Peyer's patch (tissue), 4 donors: ENCODE data around the gene RNU1-2. TPM values are rescaled to one million over a fixed set of nuclear protein-coding genes. Genes with fewer than 3 reads are reported as not detected.
"Not testable (repeated sequence)": the region's sequence is repeated elsewhere in the genome, so short reads cannot be mapped to it uniquely, and the experiment has no call there.

Experiments used
- DNase-seq, 3 donors: peaks; one replicate each; pipeline ENCODE4 v3.0.0-alpha.2; 2017 to 2019
- H3K27ac ChIP-seq, 4 donors: fragments of 200-600 bp; sonication (generic); one replicate each; pipeline ENCODE4 v1.5.1; 2016 to 2019
- H3K27me3 ChIP-seq, 2 donors: fragments of 200-600 bp; sonication (generic); one replicate each; pipeline ENCODE4 v1.5.1; 2019
- H3K36me3 ChIP-seq, 3 donors: fragments of 200-600 bp; sonication (generic); one replicate each; pipeline ENCODE4 v1.5.1; 2016 to 2019
- H3K4me1 ChIP-seq, 4 donors: fragments of 200-600 bp; sonication (generic); one replicate each; pipeline ENCODE4 v1.5.1; 2016 to 2019
- H3K4me3 ChIP-seq, 4 donors: fragments of 200-600 bp; sonication (generic); 1 replicate in 3 of 4; 2 replicates in 1 of 4; pipeline ENCODE4 v1.5.1; 2016 to 2019; ENCODE audit warnings: mild to moderate bottlenecking in 1 of 4
- H3K9me3 ChIP-seq, 4 donors: fragments of 200-600 bp; sonication (generic); one replicate each; pipeline ENCODE4 v1.5.1; 2016 to 2019; ENCODE audit warnings: mild to moderate bottlenecking in 1 of 4
- CTCF ChIP-seq, 6 experiments: fragments of 450-650 bp in 4 of 6; fragments of 200-600 bp in 2 of 6; sonication (generic) in 1 of 6; IDR thresholded peaks; one replicate each; pipeline ENCODE4 v1.5.1; 2017 to 2019; ENCODE audit warnings: antibody characterized with exemption in 6 of 6, mild to moderate bottlenecking in 3 of 6, moderate library complexity in 1 of 6
- POLR2A ChIP-seq, 2 donors: fragments of 450-650 bp; IDR thresholded peaks; one replicate each; pipeline ENCODE4 v1.5.1; 2017; ENCODE audit warnings: antibody characterized with exemption in 2 of 2, mild to moderate bottlenecking in 2 of 2, moderate library complexity in 2 of 2
- total RNA-seq, 4 donors: library from RNA; depleted of rRNA; stranded (reverse); fragments of >200 nt; gene quantifications; one replicate each; pipeline ENCODE4 v1.1.0, GENCODE V29; 2016

Gene RNU1-2
- total RNA-seq, 4 donors from 2014 or later: under 0.01 TPM

- H3K27ac ChIP-seq: no peak overlapping the region
- TF ChIP-seq CTCF (IDR thresholded peaks at IDR 0.05): no peak
- no peak for TF ChIP-seq POLR2A (IDR thresholded peaks at IDR 0.05)
- no peak for DNase-seq
- H3K4me3 ChIP-seq: no peak overlapping the region
- peaks cover 0 to 13% (median 3%) of the 10 kb centered on the region in 4 donors for H3K9me3 ChIP-seq
- H3K4me1 ChIP-seq: peaks cover 0 to 11% (median 3%) of the 10 kb centered on the region in 4 donors
- no peaks in the 10 kb centered on the region for H3K27me3 ChIP-seq
- no peaks in the 10 kb centered on the region for H3K36me3 ChIP-seq
These were observed 12.3 kb downstream of the RNU1-2 start for GRCh38 chr1:16907870-16908758.

DNA sequence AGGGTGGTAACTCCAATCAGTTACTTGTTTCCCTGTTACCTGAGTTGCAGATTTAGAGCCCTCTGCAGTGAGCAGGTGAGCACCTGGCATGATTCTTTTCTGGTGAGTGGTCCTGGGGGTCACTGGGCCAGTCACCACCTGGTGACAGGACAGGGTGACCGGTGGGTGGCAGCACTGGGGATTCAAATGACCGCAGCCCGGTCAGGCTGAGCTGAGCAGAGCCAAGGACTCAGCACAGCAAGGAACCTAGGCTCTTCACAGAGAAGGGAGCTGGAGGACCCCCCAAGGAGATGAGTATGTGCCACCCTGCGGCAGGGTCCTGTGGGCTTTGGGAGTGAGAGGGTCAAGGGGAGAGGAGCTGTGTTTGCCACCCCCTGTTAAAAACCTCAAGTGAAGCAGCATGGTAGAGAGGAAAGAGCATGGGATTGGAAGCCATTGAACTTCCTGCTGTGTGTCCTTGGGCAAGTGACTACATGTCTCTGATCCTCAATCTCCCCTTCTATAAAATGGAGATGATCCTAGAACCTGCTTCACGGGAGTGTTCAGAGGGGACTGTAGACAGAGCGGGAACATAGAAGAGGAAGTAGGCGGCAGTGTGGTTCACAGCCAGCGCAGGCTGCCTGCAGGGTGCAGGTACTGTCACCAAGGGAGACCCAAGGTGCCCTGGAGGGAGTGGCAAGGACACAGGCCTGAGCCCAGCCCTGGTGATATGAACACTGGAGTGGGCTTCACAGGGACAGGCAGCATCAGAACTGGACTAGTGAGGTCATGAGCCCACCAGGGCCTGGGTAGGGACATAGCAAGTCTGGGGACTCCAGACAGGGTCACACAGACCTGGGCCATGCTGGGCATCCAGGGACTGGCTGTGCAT, 16.3 kb downstream of the RNU1-2 start:
- peak in 1 of 3 donors; percentile 45 for DNase-seq
- H3K4me1 ChIP-seq: peaks cover 0 to 14% (median 11%) of the 10 kb centered on the region in 4 donors
- H3K9me3 ChIP-seq, H3K4me3 ChIP-seq, H3K27ac ChIP-seq, H3K36me3 ChIP-seq, H3K27me3 ChIP-seq: not testable (repeated sequence)

GRCh38 chr1:16912742-16913141, 17.0 kb downstream of the RNU1-2 start:
- not testable (repeated sequence) for H3K27me3 ChIP-seq, H3K36me3 ChIP-seq, H3K4me3 ChIP-seq, H3K9me3 ChIP-seq
- H3K27ac ChIP-seq: peak overlapping the region in 2 of 4 donors; percentile 44 to 84
- H3K4me1 ChIP-seq: peaks cover 0 to 14% (median 11%) of the 10 kb centered on the region in 4 donors
- peak in 1 of 3 donors; percentile 41 for DNase-seq

- no peaks in the 10 kb centered on the region for H3K27me3 ChIP-seq
- peak overlapping the region; percentile 80 to 99 (median 91) for H3K4me3 ChIP-seq
- H3K4me1 ChIP-seq: peaks cover 0 to 14% (median 11%) of the 10 kb centered on the region in 4 donors
- no peaks in the 10 kb centered on the region for H3K36me3 ChIP-seq
- TF ChIP-seq CTCF (IDR thresholded peaks at IDR 0.05) (peak in 3 of 6 experiments; percentile 4 to 13 (median 6)), POLR2A (IDR thresholded peaks at IDR 0.05) (no peak)
- H3K27ac ChIP-seq: peak overlapping the region; percentile 52 to 94 (median 84)
- H3K9me3 ChIP-seq: no peaks in the 10 kb centered on the region
- DNase-seq: peak in 2 of 3 donors; percentile 37 to 82
These were observed 17.5 kb downstream of the RNU1-2 start for GRCh38 chr1:16913181-16913832.

GRCh38 chr1:16913833-16914662, 18.3 kb downstream of the RNU1-2 start:
- TF ChIP-seq CTCF (IDR thresholded peaks at IDR 0.05): peak in 2 of 6 experiments; percentile 15 to 19
- peak; percentile 6 to 40 for TF ChIP-seq POLR2A (IDR thresholded peaks at IDR 0.05)
- peaks cover 0 to 14% (median 11%) of the 10 kb centered on the region in 4 donors for H3K4me1 ChIP-seq
- peak overlapping the region; percentile 78 to 94 (median 84) for H3K27ac ChIP-seq
- peak overlapping the region; percentile 80 to 99 (median 91) for H3K4me3 ChIP-seq
- H3K9me3 ChIP-seq: no peaks in the 10 kb centered on the region
- no peaks in the 10 kb centered on the region for H3K27me3 ChIP-seq
- DNase-seq: peak; percentile 92 to 100 (median 97)
- H3K36me3 ChIP-seq: no peaks in the 10 kb centered on the region

- Histone ChIP-seq H3K4me1 (peaks cover 0 to 14% (median 11%) of the 10 kb centered on the region in 4 donors), H3K27ac (peak overlapping the region in 1 of 4 donors; percentile 94), H3K4me3 (peak overlapping the region; percentile 80 to 99 (median 91))
- H3K27me3 ChIP-seq, H3K36me3 ChIP-seq, H3K9me3 ChIP-seq: not testable (repeated sequence)
- peak in 1 of 3 donors; percentile 56 for DNase-seq
These were observed 19.3 kb downstream of the RNU1-2 start for GRCh38 chr1:16914928-16915626.
